Activated CD8-positive, alpha-beta T cell treated with anti-CD3 and anti-CD28 coated beads for 36 hours (primary cell): ENCODE results near the gene RPL37. TPM values are rescaled to one million over a fixed set of nuclear protein-coding genes. Genes with fewer than 3 reads are reported as not detected.

ENCODE experiments used
- ATAC-seq: fragments of 200-7000 bp; cut with Tn5 transposase; one replicate; pipeline ENCODE4 v1.10.0; 2021; ENCODE audit warnings: mild to moderate bottlenecking, moderate library complexity
- CTCF ChIA-PET: fragments of 350-600 bp; sonication (Branson Sonifier 250); formaldehyde crosslinking; loops from one replicate; lab custom pipeline; 2021; ENCODE audit warnings: antibody characterized with exemption; lab: Charles Lee
- POLR2A ChIA-PET: fragments of 350-600 bp; sonication (Branson Sonifier 250); formaldehyde crosslinking; loops from one replicate; lab custom pipeline; 2021; ENCODE audit warnings: antibody characterized with exemption; lab: Charles Lee
- DNase-seq: peaks from one replicate; pipeline ENCODE4 v3.0.0-alpha.2; 2020
- H3K27ac Mint-ChIP-seq: one replicate; pipeline ENCODE4 v1.8.0; 2021; ENCODE audit warnings: mild to moderate bottlenecking, mixed read lengths
- H3K27me3 Mint-ChIP-seq: one replicate; pipeline ENCODE4 v1.8.0; 2021; ENCODE audit warnings: mixed read lengths
- H3K36me3 Mint-ChIP-seq: one replicate; pipeline ENCODE4 v1.8.0; 2021; ENCODE audit warnings: low read depth, mixed read lengths
- H3K4me1 Mint-ChIP-seq: one replicate; pipeline ENCODE4 v1.8.0; 2021; ENCODE audit warnings: low read depth, mixed read lengths
- H3K4me3 Mint-ChIP-seq: one replicate; pipeline ENCODE4 v1.8.0; 2021; ENCODE audit warnings: mild to moderate bottlenecking, moderate library complexity, mixed read lengths
- H3K9me3 Mint-ChIP-seq: one replicate; pipeline ENCODE4 v1.8.0; 2021; ENCODE audit warnings: mixed read lengths
- CTCF ChIP-seq: fragments of 200-600 bp; IDR thresholded peaks from one replicate; pipeline ENCODE4 v1.8.0; 2022; ENCODE audit warnings: antibody characterized with exemption, mild to moderate bottlenecking
- intact Hi-C: fragments of 100-400 bp; cut with micrococcal nuclease; formaldehyde crosslinking; loops from one replicate; pipeline ENCODE4 v1.10.0; 2022
- total RNA-seq, 2 experiments: library from RNA; stranded (reverse); gene quantifications; one replicate each; pipeline ENCODE4 v1.2.3, GENCODE V29; 2021

RPL37 gene
- total RNA-seq, 2 experiments from 2014 or later, result 1,914 to 1,950 TPM

- no peak for TF ChIP-seq CTCF
- H3K4me1 Mint-ChIP-seq, result peaks cover 9% of the 10 kb centered on the region
- no peak for DNase-seq
- no peaks in the 10 kb centered on the region for H3K36me3 Mint-ChIP-seq
- H3K27me3 Mint-ChIP-seq, result peaks cover 4% of the 10 kb centered on the region
- no peak overlapping the region for H3K4me3 Mint-ChIP-seq
- POLR2A ChIA-PET, result interaction anchor here (0.9 to 1.6 kb wide), 2 partner anchors 30 to 32 kb away, joined by 3 to 6 read pairs; no protein-coding TSS in a partner anchor
- H3K27ac Mint-ChIP-seq, result no peak overlapping the region
- intact Hi-C loops, result no loop called here
- CTCF ChIA-PET, result no interaction called here
- H3K9me3 Mint-ChIP-seq, result no peaks in the 10 kb centered on the region
- ATAC-seq, result no peak
Measured at GRCh38 chr5:40801771-40802562, 33.1 kb downstream of the RPL37 start.

- CTCF ChIA-PET, result interaction anchor here (1.5 kb wide), 1 partner anchor 34 kb away, joined by 8 read pairs; no protein-coding TSS in a partner anchor
- no peak overlapping the region for H3K4me3 Mint-ChIP-seq
- POLR2A ChIA-PET, result interaction anchor here (0.8 kb wide), 1 partner anchor 11 kb away, joined by 3 read pairs; no protein-coding TSS in a partner anchor
Measured at GRCh38 chr5:40799258-40799657, 35.8 kb downstream of the RPL37 start.

GRCh38 chr5:40798801-40799210 is 36.2 kb downstream of the RPL37 start:
- H3K9me3 Mint-ChIP-seq, result no peaks in the 10 kb centered on the region
- peak overlapping the region; percentile 87 for H3K27ac Mint-ChIP-seq
- no peak for TF ChIP-seq CTCF
- peaks cover 23% of the 10 kb centered on the region for H3K36me3 Mint-ChIP-seq
- intact Hi-C loops, result no loop called here
- H3K4me3 Mint-ChIP-seq, result peak overlapping the region; percentile 80
- peaks cover 33% of the 10 kb centered on the region for H3K4me1 Mint-ChIP-seq
- DNase-seq, result no peak
- POLR2A ChIA-PET, result interaction anchor here (0.8 to 1.0 kb wide), 2 partner anchors 12 to 24 kb away, joined by 3 read pairs; no protein-coding TSS in a partner anchor
- CTCF ChIA-PET, result interaction anchor here (1.5 to 1.6 kb wide), 2 partner anchors 20 to 34 kb away, joined by 3 to 8 read pairs; no protein-coding TSS in a partner anchor
- peaks cover 4% of the 10 kb centered on the region for H3K27me3 Mint-ChIP-seq
- no peak for ATAC-seq

More at GRCh38 chr5:40799258-40799657, 35.8 kb downstream of the RPL37 start:
- Mint-ChIP-seq H3K4me1 (peaks cover 30% of the 10 kb centered on the region), H3K9me3 (no peaks in the 10 kb centered on the region), H3K36me3 (peaks cover 20% of the 10 kb centered on the region), H3K27ac (no peak overlapping the region), H3K27me3 (peaks cover 4% of the 10 kb centered on the region)
- DNase-seq, result no peak
- intact Hi-C loops, result no loop called here
- no peak for ATAC-seq
- no peak for TF ChIP-seq CTCF

GRCh38 chr5:40798012-40798800 is 36.8 kb downstream of the RPL37 start, which contains the start of gene PRKAA1:
TSS of gene PRKAA1 (minus strand) at chr5:40798374. CDS start at chr5:40798189, 185 bp downstream.
- Mint-ChIP-seq H3K27ac (peak within 1 kb of the TSS; percentile 87), H3K9me3 (no peaks in the 10 kb centered on the region), H3K27me3 (peaks cover 4% of the 10 kb centered on the region), H3K4me3 (peak within 1 kb of the TSS; percentile 89), H3K36me3 (peaks cover 24% of the 10 kb centered on the region), H3K4me1 (peaks cover 39% of the 10 kb centered on the region)
- peak; percentile 69 for TF ChIP-seq CTCF
- DNase-seq, result peak; percentile 90
- CTCF ChIA-PET, result interaction anchor here (1.5 to 1.6 kb wide), 2 partner anchors 20 to 35 kb away, joined by 3 to 8 read pairs; no protein-coding TSS in a partner anchor
- POLR2A ChIA-PET, result interaction anchor here (0.8 to 1.2 kb wide), 5 partner anchors 13 to 40 kb away, joined by 3 to 4 read pairs (median 3); partner anchors contain the start of gene RPL37
- ATAC-seq, result peak; percentile 95
- intact Hi-C loops, result no loop called here
